ENCODE results near the gene SNRPA. TPM values are rescaled to one million over a fixed set of nuclear protein-coding genes. Genes with fewer than 3 reads are reported as not detected.

SNRPA gene
- total and polyA plus RNA-seq, 2 of the 8 experiments (the other 6 are each of a cell fraction or from before 2014, with no cell fraction given): 201 to 202 TPM

- no peak for TF ChIP-seq POLR2A (IDR thresholded peaks at IDR 0.05; ENCODE audit: control extremely low read depth in 1 of 2, low read depth in 2 of 2, low read length in 2 of 2)
- TF ChIP-seq CTCF (IDR thresholded peaks at IDR 0.05; ENCODE audit: control extremely low read depth in 1 of 3, insufficient read depth in 1 of 3, low read depth in 1 of 3, low read length in 3 of 3): no peak
- no peak for TF ChIP-seq TBP (IDR thresholded peaks at IDR 0.05; ENCODE audit: low read depth, low read length)
- no peak for TF ChIP-seq SIN3A (conservative IDR thresholded peaks at IDR 0.05 in 1 of 2, IDR thresholded peaks at IDR 0.05 in 1 of 2; ENCODE audit: low read depth in 1 of 2, low read length in 2 of 2)
- TF ChIP-seq BRCA1 (IDR thresholded peaks at IDR 0.05; ENCODE audit: low read depth, low read length): no peak
- no peak for TF ChIP-seq RNF2 (IDR thresholded peaks at IDR 0.05; ENCODE audit: borderline replicate concordance, low read depth, low read length, missing control alignments, poor library complexity, severe bottlenecking)
These were observed 24.6 kb downstream of the SNRPA start (continued) for GRCh38 chr19:40775632-40776022.

Data from H1 (cell line).